Hepatocyte (in vitro differentiated cells): ENCODE results near the gene OR1J1. TPM values are rescaled to one million over a fixed set of nuclear protein-coding genes. Genes with fewer than 3 reads are reported as not detected.

Experiments
- DNase-seq: peaks from one replicate; pipeline ENCODE4 v3.0.0-alpha.2; 2016; ENCODE audit warnings: low spot score
- H2AFZ ChIP-seq: fragments of 200-600 bp; sonication (generic); 2 replicates; pipeline ENCODE4 v1.6.0; 2016; ENCODE audit warnings: antibody characterized with exemption, mild to moderate bottlenecking
- H3K27ac ChIP-seq: fragments of 200-600 bp; sonication (generic); 2 replicates; pipeline ENCODE4 v1.5.1; 2016; ENCODE audit warnings: mild to moderate bottlenecking
- H3K27me3 ChIP-seq: fragments of 200-600 bp; sonication (generic); 2 replicates; pipeline ENCODE4 v1.6.1; 2016
- H3K36me3 ChIP-seq: fragments of 200-600 bp; sonication (generic); replicated peaks from 2 replicates; pipeline ENCODE4 v1.5.1; 2016; ENCODE audit warnings: low read depth; ENCODE audit not compliant: insufficient read depth
- H3K4me1 ChIP-seq: fragments of 200-600 bp; sonication (generic); 2 replicates; pipeline ENCODE4 v1.5.1; 2016; ENCODE audit warnings: mild to moderate bottlenecking, moderate library complexity; ENCODE audit not compliant: insufficient read depth
- H3K4me2 ChIP-seq: fragments of 200-600 bp; sonication (generic); 2 replicates; pipeline ENCODE4 v1.6.0; 2016
- H3K4me3 ChIP-seq: fragments of 200-600 bp; sonication (generic); 2 replicates; pipeline ENCODE4 v1.5.1; 2016; ENCODE audit warnings: mild to moderate bottlenecking
- H3K79me2 ChIP-seq: fragments of 200-600 bp; sonication (generic); 2 replicates; pipeline ENCODE4 v1.6.0; 2017; ENCODE audit warnings: mild to moderate bottlenecking
- H3K9me2 ChIP-seq: fragments of 200-600 bp; sonication (generic); replicated peaks from 2 replicates; pipeline ENCODE4 v1.6.0; 2017; ENCODE audit warnings: mild to moderate bottlenecking; ENCODE audit not compliant: insufficient read depth
- H3K9me3 ChIP-seq: fragments of 200-600 bp; sonication (generic); 2 replicates; pipeline ENCODE4 v1.5.1; 2016; ENCODE audit warnings: low read depth, mild to moderate bottlenecking
- H4K20me1 ChIP-seq: fragments of 200-600 bp; sonication (generic); 2 replicates; pipeline ENCODE4 v1.6.0; 2016; ENCODE audit warnings: mild to moderate bottlenecking; ENCODE audit not compliant: insufficient read depth, poor library complexity, severe bottlenecking
- CTCF ChIP-seq: fragments of 200-600 bp; sonication (generic); IDR thresholded peaks from 2 replicates; pipeline ENCODE4 v1.5.1; 2016; ENCODE audit warnings: antibody characterized with exemption, mild to moderate bottlenecking; ENCODE audit not compliant: poor library complexity
- EZH2 ChIP-seq: fragments of 200-600 bp; sonication (generic); IDR thresholded peaks from 2 replicates; pipeline ENCODE4 v1.6.1; 2016; ENCODE audit warnings: antibody characterized with exemption, mild to moderate bottlenecking, borderline replicate concordance
- EZH2phosphoT487 ChIP-seq: fragments of 200-600 bp; sonication (generic); IDR thresholded peaks from one replicate; pipeline ENCODE4 v1.6.1; 2018; ENCODE audit warnings: antibody characterized with exemption, mild to moderate bottlenecking, low read depth, moderate library complexity; ENCODE audit not compliant: unreplicated experiment, severe bottlenecking
- WGBS: methylation state at CpG from one replicate; pipeline ENCODE4 v1.1.6; 2016; ENCODE audit warnings: low lambda C conversion rate; ENCODE audit errors: missing lambda C conversion rate; 5-methylcytosine and 5-hydroxymethylcytosine counted together
- polyA plus RNA-seq: library from polyadenylated mRNA; unstranded; fragments of >200 nt; fragmentation: Nextera tagmentation; extraction: Ambion mirVana; gene quantifications from 2 replicates; pipeline ENCODE4 v1.2.1, GENCODE V29; 2016
- total RNA-seq: library from RNA; depleted of rRNA; stranded (reverse); fragments of >200 nt; gene quantifications from 2 replicates; pipeline ENCODE4 v1.2.3, GENCODE V29; 2014

Gene OR1J1
- total and polyA plus RNA-seq, 2 experiments from 2014 or later, result not detected

DNA sequence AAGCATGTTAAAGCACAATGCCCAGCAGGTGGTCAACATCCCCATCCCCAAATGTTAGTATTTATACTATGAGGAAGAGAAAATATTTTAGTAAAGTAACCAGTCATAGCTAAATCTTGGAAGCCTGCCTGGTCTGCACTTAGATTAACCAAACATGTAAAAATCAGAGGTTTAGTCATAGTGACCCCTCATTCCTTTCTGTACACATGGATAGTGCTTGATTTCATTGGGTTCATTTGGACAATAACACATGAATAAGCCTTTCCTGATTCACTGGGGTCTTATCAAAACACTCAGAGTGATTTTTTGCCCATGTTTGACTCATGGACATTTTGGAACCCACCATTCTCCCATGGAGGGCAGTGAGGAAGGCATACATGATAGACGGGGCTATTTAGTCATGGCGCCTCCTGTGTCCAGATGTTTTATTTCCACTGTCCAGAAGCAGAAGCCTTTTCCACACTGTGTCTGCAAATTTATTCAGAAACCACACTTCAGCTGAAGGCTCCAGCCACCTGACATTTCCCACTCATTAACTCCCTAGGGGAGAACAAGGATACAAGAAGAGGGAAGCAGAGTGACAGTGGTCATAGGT lies 32.5 kb downstream of the OR1J1 start:
- TF ChIP-seq EZH2phosphoT487, result no peak
- no peak for TF ChIP-seq EZH2
- no peak for TF ChIP-seq CTCF
- no peak for DNase-seq
- 62% methylated on average over 2 of the region's 2 CpGs for WGBS
- Histone ChIP-seq H3K4me1 (no peaks in the 10 kb centered on the region), H2AFZ (no peak overlapping the region), H3K4me3 (no peak overlapping the region), H3K27ac (no peak overlapping the region), H3K9me3 (no peaks in the 10 kb centered on the region), H3K79me2 (no peaks in the 10 kb centered on the region), H4K20me1 (no peaks in the 10 kb centered on the region), H3K36me3 (no peaks in the 10 kb centered on the region), H3K27me3 (no peaks in the 10 kb centered on the region), H3K4me2 (no peak overlapping the region), H3K9me2 (no peaks in the 10 kb centered on the region)

DNA sequence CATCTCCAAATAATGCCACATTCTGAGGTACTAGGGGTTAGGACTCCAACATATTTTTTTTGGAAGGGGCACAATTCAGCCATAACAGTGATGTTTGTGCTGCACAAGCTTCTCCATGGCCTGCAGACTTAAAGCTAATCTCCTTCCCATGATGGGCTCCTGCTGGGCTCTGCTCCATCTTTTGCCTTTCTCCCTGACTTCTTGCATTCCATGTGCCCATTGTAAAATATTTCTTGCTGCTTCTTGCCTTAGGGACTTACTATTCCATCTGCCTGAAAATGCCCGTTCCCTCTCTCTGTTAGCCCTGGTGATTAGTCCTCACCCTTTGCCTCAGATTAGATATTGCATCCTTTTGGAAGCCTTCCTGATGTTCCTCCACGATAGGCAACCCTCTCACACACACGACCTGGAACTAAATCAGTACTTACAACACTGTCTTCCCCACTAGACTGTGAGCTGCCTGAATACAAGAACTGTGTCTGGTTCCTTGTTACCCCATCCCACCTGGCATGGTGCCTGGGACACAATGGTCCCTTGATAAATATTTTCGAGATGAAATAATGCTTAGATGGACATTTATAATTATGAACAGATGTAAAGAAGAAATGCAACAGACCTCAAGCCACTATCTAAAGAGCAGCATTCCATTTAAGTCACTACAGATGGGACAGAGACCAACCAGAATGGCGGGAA lies 33.5 kb downstream of the OR1J1 start:
- Histone ChIP-seq H3K36me3 (no peaks in the 10 kb centered on the region), H3K4me3 (no peak overlapping the region), H3K79me2 (no peaks in the 10 kb centered on the region), H3K9me3 (no peaks in the 10 kb centered on the region), H3K4me2 (no peak overlapping the region), H3K27ac (no peak overlapping the region), H3K9me2 (no peaks in the 10 kb centered on the region), H4K20me1 (no peaks in the 10 kb centered on the region), H3K27me3 (no peaks in the 10 kb centered on the region), H2AFZ (no peak overlapping the region), H3K4me1 (no peaks in the 10 kb centered on the region)
- DNase-seq, result no peak
- WGBS, result 52% methylated on average over 5 of the region's 5 CpGs
- no peak for TF ChIP-seq EZH2phosphoT487
- no peak for TF ChIP-seq CTCF
- TF ChIP-seq EZH2, result no peak

DNA sequence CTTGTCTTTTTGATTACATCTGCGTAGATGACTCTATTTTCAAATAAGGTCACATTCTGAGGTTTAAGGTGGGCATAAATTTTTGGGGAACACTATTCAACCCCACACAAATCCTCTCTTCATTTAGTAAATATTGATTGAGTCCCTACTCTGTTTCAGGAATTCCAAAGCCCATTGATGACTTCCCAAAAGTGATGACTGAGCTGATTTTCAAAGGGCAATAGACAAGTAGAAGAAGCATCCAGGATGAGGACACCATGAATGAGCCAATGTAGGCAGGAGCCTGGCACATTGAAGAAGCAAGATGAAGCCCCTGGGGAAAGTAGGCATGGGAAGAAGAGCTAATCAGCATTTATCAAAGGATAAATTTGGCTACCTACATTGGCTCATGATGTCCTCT lies 35.2 kb downstream of the OR1J1 start:
- Histone ChIP-seq H3K36me3 (no peaks in the 10 kb centered on the region), H3K27ac (no peak overlapping the region), H3K79me2 (no peaks in the 10 kb centered on the region), H2AFZ (no peak overlapping the region), H3K4me1 (no peaks in the 10 kb centered on the region), H3K9me2 (no peaks in the 10 kb centered on the region), H3K27me3 (no peaks in the 10 kb centered on the region), H3K4me2 (no peak overlapping the region), H3K4me3 (no peak overlapping the region), H3K9me3 (no peaks in the 10 kb centered on the region), H4K20me1 (no peaks in the 10 kb centered on the region)
- WGBS, result 67% methylated on average over 1 of the region's 1 CpG
- TF ChIP-seq EZH2phosphoT487 (no peak), EZH2 (no peak), CTCF (no peak)
- no peak for DNase-seq

Other genes with a start within 250 kb of the OR1J1 start
- gene LHX6, start 249.0 kb downstream of the OR1J1 start, total RNA-seq, result 0.10 and 0.16 TPM in 2 replicates
- 0.39 TPM in 1 of 2 replicates, not detected in the other for gene LHX6, start 249.0 kb downstream of the OR1J1 start, polyA plus RNA-seq
- gene RBM18, start 213.1 kb downstream of the OR1J1 start, total RNA-seq, result 15.5 and 15.9 TPM in 2 replicates
- gene RBM18, start 213.1 kb downstream of the OR1J1 start, polyA plus RNA-seq, result 14.3 and 22.0 TPM in 2 replicates
- 32.9 and 33.2 TPM in 2 replicates for gene MRRF, start 213.0 kb downstream of the OR1J1 start, total RNA-seq
- gene MRRF, start 213.0 kb downstream of the OR1J1 start, polyA plus RNA-seq, result 26.8 and 28.4 TPM in 2 replicates
- gene PTGS1, start 106.9 kb downstream of the OR1J1 start, total RNA-seq, result 4.2 and 5.4 TPM in 2 replicates
- 7.3 and 11.1 TPM in 2 replicates for gene PTGS1, start 106.9 kb downstream of the OR1J1 start, polyA plus RNA-seq
- gene OR1J2, start 32.9 kb upstream of the OR1J1 start, total RNA-seq, result not detected in 2 replicates
- not detected in 2 replicates for gene OR1J2, start 32.9 kb upstream of the OR1J1 start, polyA plus RNA-seq
- not detected in 2 replicates for gene OR1J4, start 41.2 kb upstream of the OR1J1 start, total RNA-seq
- gene OR1J4, start 41.2 kb upstream of the OR1J1 start, polyA plus RNA-seq, result not detected in 2 replicates
- not detected in 2 replicates for gene OR1N1, start 49.4 kb upstream of the OR1J1 start, total RNA-seq
- gene OR1N1, start 49.4 kb upstream of the OR1J1 start, polyA plus RNA-seq, result not detected in 2 replicates
- not detected in 2 replicates for gene OR1N2, start 75.2 kb upstream of the OR1J1 start, total RNA-seq
- not detected in 2 replicates for gene OR1N2, start 75.2 kb upstream of the OR1J1 start, polyA plus RNA-seq
- gene OR1L8, start 105.5 kb upstream of the OR1J1 start, total RNA-seq, result not detected in 2 replicates
- not detected in 2 replicates for gene OR1L8, start 105.5 kb upstream of the OR1J1 start, polyA plus RNA-seq
- gene OR1Q1, start 136.8 kb upstream of the OR1J1 start, total RNA-seq, result not detected in 2 replicates
- gene OR1Q1, start 136.8 kb upstream of the OR1J1 start, polyA plus RNA-seq, result not detected in 2 replicates
- gene OR1B1, start 179.7 kb upstream of the OR1J1 start, total RNA-seq, result not detected in 2 replicates
- gene OR1B1, start 179.7 kb upstream of the OR1J1 start, polyA plus RNA-seq, result not detected in 2 replicates
- not detected in 2 replicates for gene OR1L1, start 183.8 kb upstream of the OR1J1 start, total RNA-seq
- not detected in 2 replicates for gene OR1L1, start 183.8 kb upstream of the OR1J1 start, polyA plus RNA-seq
- not detected in 2 replicates for gene OR1L3, start 197.2 kb upstream of the OR1J1 start, total RNA-seq
- not detected in 2 replicates for gene OR1L3, start 197.2 kb upstream of the OR1J1 start, polyA plus RNA-seq
- gene OR1L4, start 246.1 kb upstream of the OR1J1 start, total RNA-seq, result not detected in 2 replicates
- gene OR1L4, start 246.1 kb upstream of the OR1J1 start, polyA plus RNA-seq, result not detected in 2 replicates